AG09309 (cell line): ENCODE results near the gene NPEPL1.

Experiments
- DNase-seq: peaks from one replicate; pipeline ENCODE4 v3.0.0-alpha.2; 2010; ENCODE audit warnings: low read depth
- H3K4me3 ChIP-seq: 2 replicates; pipeline ENCODE4 v1.5.1; 2011; ENCODE audit warnings: mild to moderate bottlenecking, low read depth, low read length, moderate library complexity; ENCODE audit not compliant: control insufficient read depth
- TF ChIP-seq, protein P1 (sequence below): IDR thresholded peaks from 2 replicates; pipeline ENCODE4 v1.5.1; 2011; ENCODE audit warnings: mild to moderate bottlenecking, low read depth, low read length, inconsistent platforms; ENCODE audit not compliant: insufficient read depth, control insufficient read depth; ENCODE audit errors: missing control alignments

The NPEPL1 gene

DNA sequence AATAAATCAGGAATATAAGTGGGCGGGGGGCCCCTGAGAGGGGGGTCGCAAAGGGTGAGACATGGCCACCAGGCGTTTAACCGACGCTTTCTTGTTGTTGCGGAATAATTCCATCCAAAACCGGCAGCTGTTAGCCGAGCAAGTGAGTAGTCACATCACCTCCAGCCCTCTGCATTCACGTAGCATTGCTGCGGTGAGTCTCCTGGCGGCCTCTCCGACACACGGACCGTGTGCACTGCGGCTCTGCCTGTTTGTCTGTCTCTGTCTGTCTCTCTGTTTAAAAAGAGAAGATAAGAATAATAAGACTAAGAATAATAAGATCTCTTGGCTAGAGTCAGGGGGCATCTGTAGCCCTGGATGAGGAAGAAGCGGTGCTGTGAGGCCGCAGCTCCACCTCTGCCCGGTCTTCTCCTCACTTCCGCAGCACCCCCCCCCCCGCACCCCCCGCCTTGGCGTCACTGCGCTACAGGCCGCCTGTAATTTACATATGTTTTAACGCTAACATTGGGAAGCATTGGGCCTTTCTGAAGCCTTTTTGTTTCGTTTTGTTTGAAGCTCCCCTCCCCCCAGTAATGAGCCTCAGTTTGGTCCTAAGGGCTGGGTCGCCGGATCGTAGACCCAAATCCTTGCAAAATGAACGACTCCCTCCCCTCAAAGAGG, 40.5 kb upstream of the NPEPL1 start:
- H3K4me3 ChIP-seq: peak overlapping the region; percentile 88
- TF ChIP-seq, protein P1, sequence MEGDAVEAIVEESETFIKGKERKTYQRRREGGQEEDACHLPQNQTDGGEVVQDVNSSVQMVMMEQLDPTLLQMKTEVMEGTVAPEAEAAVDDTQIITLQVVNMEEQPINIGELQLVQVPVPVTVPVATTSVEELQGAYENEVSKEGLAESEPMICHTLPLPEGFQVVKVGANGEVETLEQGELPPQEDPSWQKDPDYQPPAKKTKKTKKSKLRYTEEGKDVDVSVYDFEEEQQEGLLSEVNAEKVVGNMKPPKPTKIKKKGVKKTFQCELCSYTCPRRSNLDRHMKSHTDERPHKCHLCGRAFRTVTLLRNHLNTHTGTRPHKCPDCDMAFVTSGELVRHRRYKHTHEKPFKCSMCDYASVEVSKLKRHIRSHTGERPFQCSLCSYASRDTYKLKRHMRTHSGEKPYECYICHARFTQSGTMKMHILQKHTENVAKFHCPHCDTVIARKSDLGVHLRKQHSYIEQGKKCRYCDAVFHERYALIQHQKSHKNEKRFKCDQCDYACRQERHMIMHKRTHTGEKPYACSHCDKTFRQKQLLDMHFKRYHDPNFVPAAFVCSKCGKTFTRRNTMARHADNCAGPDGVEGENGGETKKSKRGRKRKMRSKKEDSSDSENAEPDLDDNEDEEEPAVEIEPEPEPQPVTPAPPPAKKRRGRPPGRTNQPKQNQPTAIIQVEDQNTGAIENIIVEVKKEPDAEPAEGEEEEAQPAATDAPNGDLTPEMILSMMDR: peak; percentile 3
- DNase-seq: no peak

DNA sequence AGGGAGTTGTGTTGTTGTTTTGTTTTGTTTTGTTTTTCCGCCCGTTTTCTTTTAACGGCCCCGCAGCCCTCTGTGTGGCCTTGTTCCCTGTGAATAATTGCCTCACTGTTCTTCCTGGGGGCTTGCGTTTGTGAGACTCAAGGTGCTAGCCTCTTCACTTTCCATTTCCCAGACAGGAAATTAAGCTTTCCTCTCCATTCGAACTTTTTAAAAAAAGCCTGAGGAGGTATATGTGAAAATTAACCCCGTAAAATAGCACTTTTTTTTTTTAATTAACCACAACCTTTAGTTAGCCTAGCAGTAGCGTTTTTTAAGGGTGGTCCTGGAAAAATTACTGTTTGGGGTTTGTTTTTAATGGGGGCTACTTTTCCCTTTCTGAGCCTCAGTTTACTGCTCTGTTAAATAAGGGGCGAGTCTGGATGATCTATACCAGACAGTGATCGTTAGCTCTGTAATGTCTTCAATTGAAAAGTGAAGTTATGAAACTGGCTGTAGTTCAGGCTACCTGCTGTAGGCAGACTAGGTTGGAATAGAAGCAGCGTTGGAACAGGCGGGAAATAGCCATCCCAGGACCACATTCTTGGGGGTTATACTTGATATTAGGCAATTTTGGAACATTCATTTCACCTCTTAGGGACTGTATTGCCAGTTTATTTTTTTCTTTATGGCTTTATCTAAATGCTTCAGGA, 39.9 kb upstream of the NPEPL1 start:
- TF ChIP-seq, protein P1: no peak
- no peak for DNase-seq
- H3K4me3 ChIP-seq: peak overlapping the region; percentile 88

DNA sequence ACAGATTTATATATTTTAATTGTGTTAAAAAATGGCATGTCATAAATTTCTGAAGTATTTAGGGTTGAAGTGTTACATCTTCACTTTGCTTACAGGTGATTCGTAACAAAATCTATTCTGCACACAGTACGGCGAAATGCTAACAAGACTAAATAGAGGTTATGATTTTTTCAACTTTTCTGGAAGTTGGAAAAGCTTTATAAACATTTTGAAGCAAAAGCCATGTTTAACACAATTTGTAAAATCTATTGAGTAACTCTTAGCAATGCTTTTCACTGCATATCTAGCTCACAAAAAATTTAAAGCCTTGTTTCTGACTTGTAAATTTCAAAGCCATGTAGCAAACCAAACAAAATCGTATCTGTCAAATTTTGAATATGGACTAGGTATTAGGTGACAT, 38.3 kb upstream of the NPEPL1 start:
- no peak overlapping the region for H3K4me3 ChIP-seq
- TF ChIP-seq, protein P1: no peak
- no peak for DNase-seq

DNA sequence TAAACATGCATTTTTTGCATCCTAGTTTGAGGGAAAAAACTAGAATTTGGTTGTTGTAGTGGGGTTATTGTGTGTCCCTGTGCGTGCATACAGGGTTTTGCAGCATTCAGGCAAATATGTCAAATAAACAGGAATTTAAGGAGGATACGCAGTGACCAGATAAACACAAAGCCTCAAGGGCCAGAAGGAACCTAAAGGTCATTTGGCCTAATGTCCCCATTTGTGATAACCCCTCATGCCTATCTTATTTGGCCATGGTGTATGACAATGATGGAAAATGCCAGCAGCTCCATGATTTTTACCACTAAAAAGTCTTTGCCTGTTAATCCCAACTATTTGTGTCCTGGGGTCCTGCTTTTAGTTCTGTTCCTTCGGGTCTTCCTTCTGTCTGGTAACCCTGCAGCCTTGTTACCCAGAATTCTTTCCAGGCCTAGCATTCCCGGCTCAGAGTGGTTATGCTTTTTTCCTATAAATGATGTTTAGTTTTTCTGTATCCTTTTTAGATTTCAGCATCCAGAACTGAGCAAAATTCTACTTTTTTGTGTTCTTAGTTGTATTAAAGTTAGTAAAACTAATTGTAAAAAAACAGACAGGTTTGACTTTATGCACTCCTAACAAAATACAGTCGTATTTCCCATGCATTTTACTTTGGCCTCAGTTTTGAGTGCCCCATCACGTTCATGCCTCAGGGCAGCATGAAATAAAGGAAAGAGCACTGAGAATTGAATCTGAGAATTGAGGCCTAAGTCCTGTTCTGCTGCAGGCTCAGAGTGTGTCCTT, 37.1 kb upstream of the NPEPL1 start:
- TF ChIP-seq, protein P1: no peak
- no peak overlapping the region for H3K4me3 ChIP-seq
- DNase-seq: no peak

DNA sequence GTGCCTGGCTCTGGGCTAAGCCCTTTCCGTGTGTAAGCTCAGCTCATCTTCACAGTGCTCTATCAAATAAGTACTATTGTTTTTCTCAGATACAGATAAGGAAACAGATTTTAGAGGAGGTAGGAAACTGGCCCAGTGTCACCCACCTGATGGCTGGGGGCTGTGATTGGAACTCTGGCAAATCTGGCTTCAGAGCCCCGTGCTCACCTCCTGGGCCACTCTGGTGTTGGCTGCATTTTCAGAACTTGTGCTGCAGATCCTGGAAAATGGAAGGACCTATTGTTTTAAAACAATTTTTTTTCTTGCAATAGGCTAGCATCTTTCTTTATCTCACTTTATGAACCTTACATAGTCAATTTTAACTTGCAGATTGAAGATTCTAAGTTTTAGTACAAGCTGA, 35.8 kb upstream of the NPEPL1 start:
- no peak for DNase-seq
- H3K4me3 ChIP-seq: no peak overlapping the region
- TF ChIP-seq, protein P1: no peak

DNA sequence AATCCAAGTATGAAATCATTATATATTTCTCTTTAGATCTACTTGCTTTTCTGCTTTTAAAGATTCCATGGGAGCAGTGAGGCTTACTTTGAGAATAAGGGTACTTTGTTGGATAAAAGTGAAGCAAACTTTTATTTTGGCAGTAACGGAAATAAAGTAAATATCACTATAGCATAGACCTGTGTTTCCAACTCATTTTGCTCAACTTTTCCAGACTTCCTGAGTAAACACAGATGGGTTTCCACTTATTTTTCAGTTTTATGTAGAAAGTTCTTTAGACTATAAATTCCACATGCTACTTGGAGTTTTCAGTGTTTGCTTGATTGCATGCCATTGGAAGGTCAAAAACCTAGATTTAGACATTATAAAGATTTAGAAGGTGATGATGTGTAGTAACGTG, 35.3 kb upstream of the NPEPL1 start:
- no peak overlapping the region for H3K4me3 ChIP-seq
- TF ChIP-seq, protein P1: no peak
- no peak for DNase-seq
